Thoracic aorta (tissue), 2 donors: ENCODE results near the gene SYNDIG1. TPM values are rescaled to one million over a fixed set of nuclear protein-coding genes. Genes with fewer than 3 reads are reported as not detected.

Source experiments
- ATAC-seq: fragments of 150-250 bp; one replicate; pipeline ENCODE4 v1.8.0; 2017; ENCODE audit warnings: low read depth; ENCODE audit not compliant: insufficient number of reproducible peaks, low FRiP score
- DNase-seq: peaks from one replicate; pipeline ENCODE4 v3.0.0-alpha.2; 2020; ENCODE audit warnings: low spot score
- H3K27ac ChIP-seq, 2 donors: fragments of 200-600 bp; sonication (generic); 1 replicate in 1 of 2; 2 replicates in 1 of 2; pipeline ENCODE4 v1.5.1; 2016; ENCODE audit warnings: mild to moderate bottlenecking in 2 of 2, moderate library complexity in 2 of 2
- H3K27me3 ChIP-seq: fragments of 200-600 bp; sonication (generic); replicated peaks from 2 replicates; pipeline ENCODE4 v1.6.0; 2016; ENCODE audit warnings: mild to moderate bottlenecking; ENCODE audit not compliant: insufficient read depth
- H3K36me3 ChIP-seq: fragments of 200-600 bp; sonication (generic); one replicate; pipeline ENCODE4 v1.5.1; 2016
- H3K4me1 ChIP-seq, 2 donors: fragments of 200-600 bp; sonication (generic); 1 replicate in 1 of 2; 2 replicates in 1 of 2; pipeline versions ENCODE4 v1.5.1 to v1.6.0; 2016; ENCODE audit warnings: low read depth in 2 of 2, mild to moderate bottlenecking in 1 of 2; ENCODE audit not compliant: control insufficient read depth in 1 of 2
- H3K4me3 ChIP-seq: fragments of 200-600 bp; sonication (generic); 2 replicates; pipeline ENCODE4 v1.5.1; 2016; ENCODE audit warnings: mild to moderate bottlenecking
- H3K9me3 ChIP-seq: fragments of 200-600 bp; sonication (generic); 2 replicates; pipeline ENCODE4 v1.5.1; 2016
- total RNA-seq, 2 donors: library from RNA; depleted of rRNA; stranded (reverse); fragments of >200 nt; gene quantifications; one replicate each; pipeline versions ENCODE4 v1.1.0 to v1.2.3, GENCODE V29; 2016
- TF ChIP-seq, protein P1 (sequence below): fragments of 200-600 bp; sonication (generic); IDR thresholded peaks from one replicate; pipeline ENCODE4 v1.5.1; 2019; ENCODE audit warnings: antibody characterized with exemption

SYNDIG1 gene
- total RNA-seq, 2 donors from 2014 or later, result 1.8 to 5.4 TPM

DNA sequence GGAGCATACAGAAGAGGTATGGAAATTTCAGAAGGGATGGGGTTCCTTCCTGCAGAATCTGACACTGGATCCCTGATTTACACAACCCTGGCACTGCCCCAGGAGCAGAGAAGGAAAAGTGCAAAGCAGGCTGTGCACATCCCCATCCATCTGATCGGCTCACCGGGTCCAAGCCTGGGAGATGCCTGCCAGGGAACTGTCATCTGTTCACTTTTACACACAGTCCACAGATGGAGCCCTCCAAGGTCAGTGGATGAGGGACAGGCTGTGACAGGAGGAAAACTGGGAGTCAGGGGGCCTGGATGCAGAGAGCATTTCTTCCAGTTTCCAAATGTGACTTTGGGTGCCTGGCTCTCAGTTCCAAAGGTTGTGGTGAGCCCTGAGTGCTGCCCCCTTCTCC lies 11.0 kb upstream of the SYNDIG1 start:
- H3K4me3 ChIP-seq, result no peak overlapping the region
- ATAC-seq, result no peak

DNA sequence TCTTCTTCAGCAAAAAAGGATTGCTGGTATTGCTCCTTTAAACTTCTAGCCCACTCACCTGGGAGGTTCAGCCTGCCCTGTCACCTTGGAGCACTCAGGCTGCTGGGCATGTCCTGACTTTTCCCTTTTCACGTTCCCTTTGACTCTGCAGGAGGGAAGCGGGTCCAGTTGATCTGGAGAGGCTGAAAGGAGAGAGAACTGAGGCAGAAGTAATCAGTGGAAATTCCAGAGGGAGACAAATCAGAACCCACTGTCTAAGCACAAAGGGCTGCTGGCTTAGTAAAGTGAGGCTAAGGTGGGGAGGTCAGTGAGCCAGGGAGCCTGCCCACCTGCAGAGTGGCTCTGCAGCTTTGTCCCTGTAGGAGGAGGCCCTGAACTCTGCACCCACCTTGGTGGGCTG lies 9.7 kb upstream of the SYNDIG1 start:
- Histone ChIP-seq H3K27me3 (no peaks in the 10 kb centered on the region), H3K4me1 (peaks cover 0 to 11% of the 10 kb centered on the region in 2 donors), H3K27ac (no peak overlapping the region), H3K4me3 (no peak overlapping the region), H3K9me3 (no peaks in the 10 kb centered on the region), H3K36me3 (no peaks in the 10 kb centered on the region)
- TF ChIP-seq, protein P1, sequence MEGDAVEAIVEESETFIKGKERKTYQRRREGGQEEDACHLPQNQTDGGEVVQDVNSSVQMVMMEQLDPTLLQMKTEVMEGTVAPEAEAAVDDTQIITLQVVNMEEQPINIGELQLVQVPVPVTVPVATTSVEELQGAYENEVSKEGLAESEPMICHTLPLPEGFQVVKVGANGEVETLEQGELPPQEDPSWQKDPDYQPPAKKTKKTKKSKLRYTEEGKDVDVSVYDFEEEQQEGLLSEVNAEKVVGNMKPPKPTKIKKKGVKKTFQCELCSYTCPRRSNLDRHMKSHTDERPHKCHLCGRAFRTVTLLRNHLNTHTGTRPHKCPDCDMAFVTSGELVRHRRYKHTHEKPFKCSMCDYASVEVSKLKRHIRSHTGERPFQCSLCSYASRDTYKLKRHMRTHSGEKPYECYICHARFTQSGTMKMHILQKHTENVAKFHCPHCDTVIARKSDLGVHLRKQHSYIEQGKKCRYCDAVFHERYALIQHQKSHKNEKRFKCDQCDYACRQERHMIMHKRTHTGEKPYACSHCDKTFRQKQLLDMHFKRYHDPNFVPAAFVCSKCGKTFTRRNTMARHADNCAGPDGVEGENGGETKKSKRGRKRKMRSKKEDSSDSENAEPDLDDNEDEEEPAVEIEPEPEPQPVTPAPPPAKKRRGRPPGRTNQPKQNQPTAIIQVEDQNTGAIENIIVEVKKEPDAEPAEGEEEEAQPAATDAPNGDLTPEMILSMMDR, result no peak
- ATAC-seq, result no peak
- no peak for DNase-seq

More for the DNA sequence above, 11.0 kb upstream of the SYNDIG1 start:
- H3K9me3 ChIP-seq, result no peaks in the 10 kb centered on the region
- no peak for DNase-seq
- no peak overlapping the region for H3K27ac ChIP-seq
- no peaks in the 10 kb centered on the region for H3K36me3 ChIP-seq
- no peaks in the 10 kb centered on the region for H3K27me3 ChIP-seq
- H3K4me1 ChIP-seq, result peaks cover 0 to 9% of the 10 kb centered on the region in 2 donors
- TF ChIP-seq, protein P1, result no peak

DNA sequence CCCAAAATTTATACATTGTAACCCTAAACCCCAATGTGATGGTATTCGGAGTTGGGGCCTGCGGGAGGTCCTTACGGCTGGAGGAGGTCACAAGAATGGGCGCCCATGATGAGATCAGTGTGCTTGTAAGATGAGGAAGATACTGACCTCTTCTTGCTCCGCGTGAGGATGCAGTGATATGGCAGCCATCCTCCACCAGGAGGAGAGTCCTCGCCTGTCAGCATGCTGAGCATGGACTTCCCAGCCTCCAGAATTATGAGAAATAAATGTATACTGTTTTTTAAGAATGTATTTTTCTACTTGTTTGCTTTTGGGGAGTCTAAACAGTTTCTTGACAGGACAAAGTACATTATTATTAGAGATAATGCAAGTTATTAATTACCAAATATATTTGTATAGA lies 8.7 kb upstream of the SYNDIG1 start:
- Histone ChIP-seq H3K27me3 (no peaks in the 10 kb centered on the region), H3K9me3 (no peaks in the 10 kb centered on the region), H3K4me1 (peaks cover 0 to 20% of the 10 kb centered on the region in 2 donors), H3K36me3 (no peaks in the 10 kb centered on the region), H3K27ac (no peak overlapping the region), H3K4me3 (no peak overlapping the region)
- no peak for ATAC-seq
- TF ChIP-seq, protein P1, result no peak
- no peak for DNase-seq

DNA sequence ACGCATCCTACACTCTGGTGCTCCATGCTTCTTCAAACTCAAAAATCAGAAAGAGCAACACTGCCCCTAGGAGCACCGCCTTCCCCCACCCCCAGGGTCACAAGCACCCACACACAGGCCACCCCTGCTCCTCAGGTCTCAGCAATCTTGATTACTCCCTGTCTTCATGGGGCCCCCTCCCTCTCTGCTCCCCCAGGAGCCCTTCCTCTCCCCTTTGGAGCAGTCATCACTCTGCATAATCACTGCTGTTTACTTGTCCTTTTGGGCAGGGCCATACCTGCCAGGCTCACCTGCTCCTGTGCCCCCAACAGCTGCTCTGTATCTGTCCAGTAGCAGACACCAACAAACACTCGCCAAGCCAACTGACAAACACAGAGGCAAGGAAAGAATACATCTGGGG lies 7.6 kb upstream of the SYNDIG1 start:
- Histone ChIP-seq H3K9me3 (no peaks in the 10 kb centered on the region), H3K27ac (no peak overlapping the region), H3K27me3 (no peaks in the 10 kb centered on the region), H3K36me3 (no peaks in the 10 kb centered on the region), H3K4me3 (no peak overlapping the region), H3K4me1 (peaks cover 0 to 27% of the 10 kb centered on the region in 2 donors)
- TF ChIP-seq, protein P1, result no peak
- DNase-seq (no peak), ATAC-seq (no peak)

DNA sequence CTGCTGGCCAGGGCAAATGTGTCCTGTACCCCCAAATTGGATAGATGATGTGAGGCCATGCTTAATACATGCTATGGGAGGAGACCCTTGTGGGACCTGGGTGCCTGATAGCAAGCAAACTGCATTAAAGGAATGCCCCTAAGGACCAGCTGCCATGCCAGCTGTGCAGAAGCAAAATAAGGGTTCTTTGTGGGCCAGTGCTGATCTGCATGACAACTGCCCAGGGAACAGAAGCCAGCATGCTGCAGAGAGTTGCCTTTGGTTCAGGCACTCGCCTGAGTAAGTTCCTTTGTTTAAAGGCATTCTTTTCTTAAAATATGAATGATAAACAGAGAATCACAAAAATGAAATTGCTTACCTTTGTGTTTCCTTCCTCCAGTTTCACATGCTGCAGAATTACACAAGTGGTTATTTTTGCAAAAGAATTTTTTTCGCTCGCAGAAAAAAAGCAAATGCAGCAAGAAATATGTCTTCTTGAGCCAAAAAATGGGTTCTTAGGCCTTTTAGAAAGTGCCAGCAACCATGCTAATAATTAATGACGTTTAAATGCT lies 6.9 kb upstream of the SYNDIG1 start:
- Histone ChIP-seq H3K27me3 (no peaks in the 10 kb centered on the region), H3K27ac (no peak overlapping the region), H3K36me3 (no peaks in the 10 kb centered on the region), H3K9me3 (no peaks in the 10 kb centered on the region), H3K4me3 (no peak overlapping the region), H3K4me1 (peaks cover 0 to 27% of the 10 kb centered on the region in 2 donors)
- no peak for DNase-seq
- TF ChIP-seq, protein P1, result no peak
- ATAC-seq, result no peak
